HEK293 (cell line): Measurements from ENCODE around the gene CD1C.
A peak's percentile ranks its signal among the peaks of the same experiment; 100 is the strongest.

Source experiments
- CTCF ChIP-seq: fragments of 450-650 bp; formaldehyde crosslinking; IDR thresholded peaks from 2 replicates; pipeline ENCODE4 v1.5.1; 2016; ENCODE audit warnings: missing biosample characterization, missing genetic modification characterization
- EGR2 ChIP-seq: fragments of 450-650 bp; formaldehyde crosslinking; IDR thresholded peaks from 2 replicates; pipeline ENCODE4 v1.5.1; 2016; ENCODE audit warnings: low read depth, missing biosample characterization, missing genetic modification characterization
- FEZF1 ChIP-seq: fragments of 450-650 bp; formaldehyde crosslinking; IDR thresholded peaks from 2 replicates; pipeline ENCODE4 v1.5.1; 2016; ENCODE audit warnings: missing biosample characterization, missing genetic modification characterization
- GLI2 ChIP-seq: fragments of 450-650 bp; formaldehyde crosslinking; IDR thresholded peaks from 2 replicates; pipeline ENCODE4; 2017; ENCODE audit warnings: missing biosample characterization, missing genetic modification characterization, low read depth, borderline replicate concordance
- GLIS2 ChIP-seq: fragments of 450-650 bp; formaldehyde crosslinking; IDR thresholded peaks from 2 replicates; pipeline ENCODE4 v1.5.1; 2016; ENCODE audit warnings: missing biosample characterization, missing genetic modification characterization
- HIC1 ChIP-seq: fragments of 450-650 bp; formaldehyde crosslinking; IDR thresholded peaks from 2 replicates; pipeline ENCODE4 v1.5.1; 2016; ENCODE audit warnings: missing biosample characterization, missing genetic modification characterization
- HOXC10 ChIP-seq: sonication (generic); formaldehyde crosslinking; IDR thresholded peaks from 2 replicates; pipeline ENCODE4 v1.8.1; 2023; ENCODE audit warnings: mild to moderate bottlenecking, missing genetic modification reagents
- KLF8 ChIP-seq: fragments of 450-650 bp; formaldehyde crosslinking; IDR thresholded peaks from 2 replicates; pipeline ENCODE4 v1.5.1; 2016; ENCODE audit warnings: missing biosample characterization, missing genetic modification characterization
- MYNN ChIP-seq: fragments of 450-650 bp; formaldehyde crosslinking; IDR thresholded peaks from 2 replicates; pipeline ENCODE4 v1.5.1; 2016; ENCODE audit warnings: missing biosample characterization, missing genetic modification characterization, borderline replicate concordance
- MZF1 ChIP-seq: fragments of 450-650 bp; formaldehyde crosslinking; IDR thresholded peaks from 2 replicates; pipeline ENCODE4 v1.5.1; 2017; ENCODE audit warnings: missing biosample characterization, missing genetic modification characterization, borderline replicate concordance
- OVOL3 ChIP-seq: fragments of 450-650 bp; formaldehyde crosslinking; IDR thresholded peaks from 2 replicates; pipeline ENCODE4 v1.5.1; 2016; ENCODE audit warnings: missing biosample characterization, missing genetic modification characterization
- REPIN1 ChIP-seq: fragments of 450-650 bp; formaldehyde crosslinking; IDR thresholded peaks from 2 replicates; pipeline ENCODE4 v1.5.1; 2017; ENCODE audit warnings: missing biosample characterization, missing genetic modification characterization, low read depth
- SALL2 ChIP-seq: fragments of 450-650 bp; formaldehyde crosslinking; IDR thresholded peaks from 2 replicates; pipeline ENCODE4 v1.5.0; 2017; ENCODE audit warnings: missing biosample characterization, mild to moderate bottlenecking, missing genetic modification characterization, borderline replicate concordance
- SP2 ChIP-seq: fragments of 450-650 bp; formaldehyde crosslinking; IDR thresholded peaks from 2 replicates; pipeline ENCODE4 v1.5.1; 2016; ENCODE audit warnings: missing biosample characterization, missing genetic modification characterization
- YY1 ChIP-seq: fragments of 450-650 bp; formaldehyde crosslinking; IDR thresholded peaks from 2 replicates; pipeline ENCODE4 v1.5.1; 2018; ENCODE audit warnings: missing biosample characterization, missing genetic modification characterization
- ZBTB11 ChIP-seq: fragments of 450-650 bp; formaldehyde crosslinking; conservative IDR thresholded peaks from 2 replicates; pipeline ENCODE4 v1.5.1; 2016; ENCODE audit warnings: low read depth, missing biosample characterization, missing genetic modification characterization
- ZBTB8A ChIP-seq: fragments of 450-650 bp; formaldehyde crosslinking; IDR thresholded peaks from 2 replicates; pipeline ENCODE4 v1.5.1; 2016; ENCODE audit warnings: missing biosample characterization, missing genetic modification characterization
- ZFHX2 ChIP-seq: fragments of 450-650 bp; formaldehyde crosslinking; conservative IDR thresholded peaks from 2 replicates; pipeline ENCODE4 v1.5.1; 2016; ENCODE audit warnings: missing biosample characterization, missing genetic modification characterization
- ZFP41 ChIP-seq: fragments of 450-650 bp; formaldehyde crosslinking; IDR thresholded peaks from 2 replicates; pipeline ENCODE4 v1.5.1; 2016; ENCODE audit warnings: missing biosample characterization, missing genetic modification characterization, borderline replicate concordance
- ZNF221 ChIP-seq: fragments of 450-650 bp; formaldehyde crosslinking; IDR thresholded peaks from 2 replicates; pipeline ENCODE4 v1.5.1; 2017; ENCODE audit warnings: missing biosample characterization, missing genetic modification characterization, borderline replicate concordance
- ZNF239 ChIP-seq: fragments of 450-650 bp; formaldehyde crosslinking; IDR thresholded peaks from 2 replicates; pipeline ENCODE4 v1.5.1; 2016; ENCODE audit warnings: missing biosample characterization, missing genetic modification characterization
- ZNF37A ChIP-seq: fragments of 450-650 bp; IDR thresholded peaks from 2 replicates; pipeline ENCODE4 v1.5.1; 2018; ENCODE audit warnings: missing biosample characterization, missing genetic modification characterization
- ZNF391 ChIP-seq: fragments of 450-650 bp; formaldehyde crosslinking; IDR thresholded peaks from 2 replicates; pipeline ENCODE4 v1.5.1; 2016; ENCODE audit warnings: low read depth, missing biosample characterization, missing genetic modification characterization, borderline replicate concordance
- ZNF404 ChIP-seq: fragments of 450-650 bp; formaldehyde crosslinking; IDR thresholded peaks from 2 replicates; pipeline ENCODE4 v1.5.1; 2017; ENCODE audit warnings: missing biosample characterization, missing genetic modification characterization
- ZNF501 ChIP-seq: fragments of 450-650 bp; formaldehyde crosslinking; IDR thresholded peaks from 2 replicates; pipeline ENCODE4 v1.5.1; 2016; ENCODE audit warnings: missing biosample characterization, missing genetic modification characterization
- ZNF529 ChIP-seq: fragments of 450-650 bp; formaldehyde crosslinking; IDR thresholded peaks from 2 replicates; pipeline ENCODE4 v1.5.1; 2017; ENCODE audit warnings: missing genetic modification characterization, missing biosample characterization; ENCODE audit not compliant: insufficient replicate concordance
- ZNF544 ChIP-seq: fragments of 450-650 bp; formaldehyde crosslinking; IDR thresholded peaks from 2 replicates; pipeline ENCODE4 v1.5.0; 2017; ENCODE audit warnings: missing biosample characterization, missing genetic modification characterization
- ZNF623 ChIP-seq: fragments of 450-650 bp; formaldehyde crosslinking; IDR thresholded peaks from 2 replicates; pipeline ENCODE4 v1.5.1; 2016; ENCODE audit warnings: missing biosample characterization, missing genetic modification characterization
- ZNF791 ChIP-seq: fragments of 450-650 bp; formaldehyde crosslinking; IDR thresholded peaks from 2 replicates; pipeline ENCODE4 v1.5.1; 2016; ENCODE audit warnings: missing biosample characterization, missing genetic modification characterization
- ZSCAN16 ChIP-seq: fragments of 450-650 bp; formaldehyde crosslinking; IDR thresholded peaks from 2 replicates; pipeline ENCODE4 v1.5.1; 2016; ENCODE audit warnings: missing biosample characterization, missing genetic modification characterization
- ZSCAN18 ChIP-seq: fragments of 450-650 bp; formaldehyde crosslinking; IDR thresholded peaks from 2 replicates; pipeline ENCODE4 v1.5.1; 2016; ENCODE audit warnings: missing biosample characterization, missing genetic modification characterization
- TF ChIP-seq, protein P1 (sequence below): fragments of 450-650 bp; formaldehyde crosslinking; IDR thresholded peaks from 2 replicates; pipeline ENCODE4 v1.5.1; 2016; ENCODE audit warnings: missing biosample characterization, missing genetic modification characterization

The CD1C gene

GRCh38 chr1:158259117-158259516 lies 30.6 kb upstream of the CD1C start (continued):
- TF ChIP-seq GLI2 (tag by site-specific recombination) (peak; percentile 32; the same call in 1 of the 2 replicates), ZNF529 (tag by site-specific recombination) (peak; percentile 30), SALL2 (tag by site-specific recombination) (no peak), ZNF239 (tag by site-specific recombination) (no peak), ZNF501 (tag by site-specific recombination) (0 out of 2 replicates have a peak, but pooled peaks have one; percentile 52), ZSCAN16 (no peak), ZNF391 (tag by site-specific recombination) (no peak), REPIN1 (tag by site-specific recombination) (no peak), YY1 (no peak), ZNF221 (no peak), ZSCAN18 (no peak), ZNF544 (no peak), ZNF623 (peak; percentile 73), ZFHX2 (no peak), MZF1 (no peak), SP2 (tag by site-specific recombination) (no peak), ZNF791 (tag by site-specific recombination) (no peak), ZFP41 (no peak), ZBTB11 (peak; percentile 84), MYNN (tag by site-specific recombination) (no peak), ZNF404 (0 out of 2 replicates have a peak, but pooled peaks have one; percentile 25), CTCF (no peak), GLIS2 (tag by site-specific recombination) (no peak), KLF8 (no peak), ZBTB8A (tag by site-specific recombination) (peak; percentile 67), HIC1 (tag by site-specific recombination) (no peak), ZNF37A (no peak), OVOL3 (peak; percentile 49; the same call in 1 of the 2 replicates), FEZF1 (tag by site-specific recombination) (no peak), EGR2 (tag by site-specific recombination) (no peak), HOXC10 (CRISPR knock-in tag) (no peak)
- TF ChIP-seq, protein P1, sequence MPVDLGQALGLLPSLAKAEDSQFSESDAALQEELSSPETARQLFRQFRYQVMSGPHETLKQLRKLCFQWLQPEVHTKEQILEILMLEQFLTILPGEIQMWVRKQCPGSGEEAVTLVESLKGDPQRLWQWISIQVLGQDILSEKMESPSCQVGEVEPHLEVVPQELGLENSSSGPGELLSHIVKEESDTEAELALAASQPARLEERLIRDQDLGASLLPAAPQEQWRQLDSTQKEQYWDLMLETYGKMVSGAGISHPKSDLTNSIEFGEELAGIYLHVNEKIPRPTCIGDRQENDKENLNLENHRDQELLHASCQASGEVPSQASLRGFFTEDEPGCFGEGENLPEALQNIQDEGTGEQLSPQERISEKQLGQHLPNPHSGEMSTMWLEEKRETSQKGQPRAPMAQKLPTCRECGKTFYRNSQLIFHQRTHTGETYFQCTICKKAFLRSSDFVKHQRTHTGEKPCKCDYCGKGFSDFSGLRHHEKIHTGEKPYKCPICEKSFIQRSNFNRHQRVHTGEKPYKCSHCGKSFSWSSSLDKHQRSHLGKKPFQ: no peak
